HepG2 (cell line): ENCODE results near the gene CDC42SE1. TPM values are rescaled to one million over a fixed set of nuclear protein-coding genes. Genes with fewer than 3 reads are reported as not detected.
A peak's percentile ranks its signal among the peaks of the same experiment; 100 is the strongest.

Experiments
- GMEB1 ChIP-seq: sonication (generic); formaldehyde crosslinking; IDR thresholded peaks from 2 replicates; pipeline ENCODE4 v1.5.1; 2020; ENCODE audit warnings: missing genetic modification reagents, mild to moderate bottlenecking, borderline replicate concordance
- GMEB2 ChIP-seq: IDR thresholded peaks from 2 replicates; pipeline ENCODE4 v1.6.1; 2016; ENCODE audit warnings: missing biosample characterization, missing genetic modification reagents, low read depth
- HMGXB4 ChIP-seq, 2 experiments: sonication (generic) in 1 of 2; formaldehyde crosslinking in 1 of 2; IDR thresholded peaks; 2 replicates each; pipeline versions ENCODE4 v1.4.0 to v1.6.1; 2018 to 2020; ENCODE audit warnings: missing genetic modification reagents in 2 of 2, borderline replicate concordance in 1 of 2, low read depth in 1 of 2, mild to moderate bottlenecking in 1 of 2, missing biosample characterization in 1 of 2
- HOXA3 ChIP-seq: sonication (generic); formaldehyde crosslinking; IDR thresholded peaks from 2 replicates; pipeline ENCODE4 v1.5.0; 2020; ENCODE audit warnings: missing genetic modification reagents
- IRF2 ChIP-seq: IDR thresholded peaks from 2 replicates; pipeline ENCODE4 v1.6.1; 2018; ENCODE audit warnings: missing genetic modification reagents, missing compliant biosample characterization
- MIER2 ChIP-seq: IDR thresholded peaks from 2 replicates; pipeline ENCODE4 v1.6.1; 2016; ENCODE audit warnings: missing biosample characterization, missing genetic modification reagents
- RARG ChIP-seq: sonication (generic); formaldehyde crosslinking; IDR thresholded peaks from 2 replicates; pipeline ENCODE4 v1.4.0; 2020; ENCODE audit warnings: low read depth, mild to moderate bottlenecking, missing genetic modification reagents
- SNRNP70 ChIP-seq: fragments of 200-400 bp; formaldehyde crosslinking; IDR thresholded peaks from 2 replicates; pipeline ENCODE4 v1.6.1; 2017; ENCODE audit warnings: mild to moderate bottlenecking, low read depth, low read length, moderate library complexity
- SRSF1 ChIP-seq: fragments of 200-400 bp; formaldehyde crosslinking; optimal IDR thresholded peaks from 2 replicates; pipeline ENCODE3; 2017; ENCODE audit warnings: mild to moderate bottlenecking, low read depth, low read length, moderate library complexity
- TEAD2 ChIP-seq: sonication (generic); formaldehyde crosslinking; IDR thresholded peaks from 2 replicates; pipeline ENCODE4 v1.9.0; 2021; ENCODE audit warnings: missing genetic modification reagents
- USF2 ChIP-seq, 2 experiments: sonication (generic) in 1 of 2; formaldehyde crosslinking in 1 of 2; IDR thresholded peaks; 2 replicates each; pipeline versions ENCODE4 v1.5.1 to v1.6.1; 2011 to 2020; ENCODE audit warnings: borderline replicate concordance in 1 of 2, low read depth in 1 of 2, low read length in 1 of 2, mild to moderate bottlenecking in 1 of 2, missing genetic modification reagents in 1 of 2, moderate library complexity in 1 of 2
- YY1 ChIP-seq: IDR thresholded peaks from 2 replicates; pipeline ENCODE4 v1.6.1; 2011; ENCODE audit warnings: low read length, low read depth, moderate library complexity, mild to moderate bottlenecking; ENCODE audit not compliant: insufficient read depth, insufficient replicate concordance
- ZFY ChIP-seq: sonication (generic); formaldehyde crosslinking; IDR thresholded peaks from 2 replicates; pipeline ENCODE4 v1.4.0; 2020; ENCODE audit warnings: missing genetic modification reagents
- ZMYM3 ChIP-seq: sonication (generic); formaldehyde crosslinking; IDR thresholded peaks from 2 replicates; pipeline ENCODE4 v1.5.1; 2020; ENCODE audit warnings: mild to moderate bottlenecking, missing genetic modification reagents
- ZNF280B ChIP-seq: sonication (generic); formaldehyde crosslinking; IDR thresholded peaks from 2 replicates; pipeline ENCODE4 v1.5.0; 2020; ENCODE audit warnings: missing genetic modification reagents, mild to moderate bottlenecking, borderline replicate concordance
- ZNF44 ChIP-seq: sonication (generic); formaldehyde crosslinking; IDR thresholded peaks from 2 replicates; pipeline ENCODE4 v1.5.1; 2020; ENCODE audit warnings: mild to moderate bottlenecking, missing genetic modification reagents
- ZNF614 ChIP-seq: IDR thresholded peaks from 2 replicates; pipeline ENCODE4 v1.6.1; 2018; ENCODE audit warnings: missing biosample characterization, missing genetic modification reagents, inconsistent platforms, borderline replicate concordance
- ZNF781 ChIP-seq: sonication (generic); formaldehyde crosslinking; IDR thresholded peaks from 2 replicates; pipeline ENCODE4 v1.5.1; 2020; ENCODE audit warnings: borderline replicate concordance, mild to moderate bottlenecking, missing genetic modification reagents; ENCODE audit errors: not compliant biosample characterization
- polyA plus RNA-seq, 8 experiments: library from polyadenylated mRNA; depleted of rRNA in 3 of 8; stranded (reverse) in 7 of 8; unstranded in 1 of 8; fragments of >200 nt; fragmentation: Illumina TruSeq in 4 of 8; extraction: Trizol in 4 of 8; gene quantifications; 2 replicates each; pipeline versions ENCODE4 v1.2.1 to v1.2.3, GENCODE V29; 2011 to 2016; ENCODE audit warnings: low read depth in 4 of 8, missing spikeins in 1 of 8, mixed read lengths in 1 of 8; ENCODE audit not compliant: insufficient read depth in 1 of 8
- total RNA-seq, 5 experiments: library from RNA; depleted of rRNA; stranded (reverse); fragments of >200 nt; fragmentation: Illumina TruSeq; extraction: Trizol; gene quantifications; 2 replicates each; pipeline ENCODE4 v1.2.3, GENCODE V29; 2016; ENCODE audit warnings: low read depth in 1 of 5

CDC42SE1 gene
- total and polyA plus RNA-seq, 2 of the 13 experiments (the other 11 are each of a cell fraction or from before 2014, with no cell fraction given) = 17.6 to 17.9 TPM

- TF ChIP-seq ZNF280B (peak; percentile 79), GMEB1 (peak; percentile 93), SNRNP70 (no peak), HOXA3 (peak; percentile 81), ZNF44 (CRISPR knock-in tag) (no peak), TEAD2 (CRISPR knock-in tag) (no peak), USF2 (IDR thresholded peaks at IDR 0.05; ENCODE audit: low read depth, low read length) (no peak), USF2 (CRISPR knock-in tag; IDR thresholded peaks at IDR 0.05; ENCODE audit: borderline replicate concordance) (no peak), ZNF614 (CRISPR knock-in tag) (no peak), ZNF781 (CRISPR knock-in tag) (peak; percentile 29), IRF2 (CRISPR knock-in tag) (peak; percentile 61), HMGXB4 (CRISPR knock-in tag; IDR thresholded peaks at IDR 0.05; ENCODE audit: borderline replicate concordance in 1 of 2, low read depth in 1 of 2) (peak; percentile 32 to 77; a peak in 3 of 4 replicates), YY1 (peak; percentile 73), ZMYM3 (CRISPR knock-in tag) (peak; percentile 75), SRSF1 (no peak), MIER2 (CRISPR knock-in tag) (no peak), RARG (CRISPR knock-in tag) (no peak), GMEB2 (peak; percentile 78), ZFY (CRISPR knock-in tag) (peak; percentile 63)
These were observed 50.9 kb downstream of the CDC42SE1 start, which contains the start of gene PRUNE1 (continued) for GRCh38 chr1:151008244-151009205.
